HFFc6 (cell line): ENCODE data around the gene DNAJC18. TPM values are rescaled to one million over a fixed set of nuclear protein-coding genes. Genes with fewer than 3 reads are reported as not detected.

Source experiments
- DNase-seq: peaks from one replicate; pipeline ENCODE4 v3.0.0-alpha.2; 2018
- H3K27ac Mint-ChIP-seq: 2 replicates; pipeline ENCODE4 v1.8.0; 2020; ENCODE audit warnings: mild to moderate bottlenecking, mixed read lengths
- H3K27me3 Mint-ChIP-seq: 2 replicates; pipeline ENCODE4 v1.8.0; 2021; ENCODE audit warnings: mild to moderate bottlenecking, moderate library complexity, mixed read lengths; ENCODE audit not compliant: insufficient read depth
- H3K36me3 Mint-ChIP-seq: 2 replicates; pipeline ENCODE4 v1.8.0; 2021; ENCODE audit warnings: low read depth, mixed read lengths
- H3K4me1 Mint-ChIP-seq: 2 replicates; pipeline ENCODE4 v1.8.0; 2020; ENCODE audit warnings: low read depth, mixed read lengths
- H3K4me3 Mint-ChIP-seq: 2 replicates; pipeline ENCODE4 v1.8.0; 2020; ENCODE audit warnings: mild to moderate bottlenecking, moderate library complexity, mixed read lengths
- H3K9me3 Mint-ChIP-seq: 2 replicates; pipeline ENCODE4 v1.8.0; 2020; ENCODE audit warnings: mild to moderate bottlenecking, mixed read lengths
- total RNA-seq, 6 experiments: library from RNA; stranded (reverse); fragmentation: NEBNext Ultra II Directional; extraction: Animal tissue kit (Norgen Biotek cat#: 25700); gene quantifications; 2 replicates in 1 of 6; 3 replicates in 5 of 6; pipeline ENCODE4 v1.2.3, GENCODE V29; 2021
- TF ChIP-seq, protein P1 (sequence below): fragments of 200-600 bp; sonication (generic); IDR thresholded peaks from 2 replicates; pipeline ENCODE4 v1.5.0; 2021; ENCODE audit warnings: antibody characterized with exemption, mild to moderate bottlenecking

The DNAJC18 gene
- total RNA-seq, 6 experiments from 2014 or later: 14.3 to 19.9 (median 18.2) TPM

DNA sequence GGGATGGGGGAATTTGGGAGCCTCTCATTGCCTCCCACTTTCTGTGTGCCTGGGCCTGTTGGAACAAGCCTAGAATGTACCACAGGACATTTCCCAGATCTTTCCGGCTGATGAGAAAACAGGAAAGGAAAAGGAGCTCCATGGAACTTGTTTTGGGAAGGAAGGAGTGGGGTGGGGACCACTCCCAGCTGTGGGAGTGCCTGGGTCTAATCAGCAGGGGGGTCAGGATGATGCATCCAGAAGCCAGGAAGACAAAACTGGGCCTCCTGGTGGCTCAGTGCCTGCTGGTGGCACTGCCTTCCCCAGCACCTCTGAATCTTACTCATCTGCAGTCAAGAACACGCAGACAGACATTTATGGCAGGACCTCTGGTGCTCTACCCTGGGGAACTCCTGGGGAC, 34.2 kb upstream of the DNAJC18 start:
- Mint-ChIP-seq H3K27me3 (peaks cover 5% of the 10 kb centered on the region), H3K9me3 (no peaks in the 10 kb centered on the region), H3K27ac (peak overlapping the region; percentile 35), H3K4me1 (peaks cover 31% of the 10 kb centered on the region), H3K36me3 (peaks cover 17% of the 10 kb centered on the region), H3K4me3 (no peak overlapping the region)
- no peak for DNase-seq
- TF ChIP-seq, protein P1, sequence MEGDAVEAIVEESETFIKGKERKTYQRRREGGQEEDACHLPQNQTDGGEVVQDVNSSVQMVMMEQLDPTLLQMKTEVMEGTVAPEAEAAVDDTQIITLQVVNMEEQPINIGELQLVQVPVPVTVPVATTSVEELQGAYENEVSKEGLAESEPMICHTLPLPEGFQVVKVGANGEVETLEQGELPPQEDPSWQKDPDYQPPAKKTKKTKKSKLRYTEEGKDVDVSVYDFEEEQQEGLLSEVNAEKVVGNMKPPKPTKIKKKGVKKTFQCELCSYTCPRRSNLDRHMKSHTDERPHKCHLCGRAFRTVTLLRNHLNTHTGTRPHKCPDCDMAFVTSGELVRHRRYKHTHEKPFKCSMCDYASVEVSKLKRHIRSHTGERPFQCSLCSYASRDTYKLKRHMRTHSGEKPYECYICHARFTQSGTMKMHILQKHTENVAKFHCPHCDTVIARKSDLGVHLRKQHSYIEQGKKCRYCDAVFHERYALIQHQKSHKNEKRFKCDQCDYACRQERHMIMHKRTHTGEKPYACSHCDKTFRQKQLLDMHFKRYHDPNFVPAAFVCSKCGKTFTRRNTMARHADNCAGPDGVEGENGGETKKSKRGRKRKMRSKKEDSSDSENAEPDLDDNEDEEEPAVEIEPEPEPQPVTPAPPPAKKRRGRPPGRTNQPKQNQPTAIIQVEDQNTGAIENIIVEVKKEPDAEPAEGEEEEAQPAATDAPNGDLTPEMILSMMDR: peak; percentile 31; the same call in 1 of the 2 replicates

DNA sequence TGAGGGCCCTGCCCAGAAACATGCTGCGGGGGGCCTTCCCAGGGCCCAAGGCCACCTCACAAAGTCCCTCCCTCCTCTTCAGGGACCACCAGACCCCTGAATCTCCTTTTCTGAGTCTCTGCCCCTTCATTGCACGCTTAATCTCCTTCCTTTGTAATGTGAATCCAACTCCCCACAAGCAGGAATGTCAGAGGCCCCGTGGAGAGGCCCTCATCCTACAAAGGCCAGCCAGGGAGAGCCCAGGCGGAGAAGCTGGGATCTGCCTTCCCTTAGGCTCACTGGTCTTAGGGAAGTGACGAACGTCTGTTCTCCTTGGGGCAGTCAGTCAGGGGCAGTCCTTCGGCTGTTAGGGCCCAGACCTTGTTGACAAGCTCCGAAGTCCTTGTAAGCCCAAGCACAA, 33.8 kb upstream of the DNAJC18 start:
- Mint-ChIP-seq H3K27ac (no peak overlapping the region), H3K36me3 (peaks cover 15% of the 10 kb centered on the region), H3K9me3 (no peaks in the 10 kb centered on the region), H3K4me1 (peaks cover 36% of the 10 kb centered on the region), H3K4me3 (no peak overlapping the region), H3K27me3 (peaks cover 5% of the 10 kb centered on the region)
- TF ChIP-seq, protein P1: no peak
- no peak for DNase-seq

DNA sequence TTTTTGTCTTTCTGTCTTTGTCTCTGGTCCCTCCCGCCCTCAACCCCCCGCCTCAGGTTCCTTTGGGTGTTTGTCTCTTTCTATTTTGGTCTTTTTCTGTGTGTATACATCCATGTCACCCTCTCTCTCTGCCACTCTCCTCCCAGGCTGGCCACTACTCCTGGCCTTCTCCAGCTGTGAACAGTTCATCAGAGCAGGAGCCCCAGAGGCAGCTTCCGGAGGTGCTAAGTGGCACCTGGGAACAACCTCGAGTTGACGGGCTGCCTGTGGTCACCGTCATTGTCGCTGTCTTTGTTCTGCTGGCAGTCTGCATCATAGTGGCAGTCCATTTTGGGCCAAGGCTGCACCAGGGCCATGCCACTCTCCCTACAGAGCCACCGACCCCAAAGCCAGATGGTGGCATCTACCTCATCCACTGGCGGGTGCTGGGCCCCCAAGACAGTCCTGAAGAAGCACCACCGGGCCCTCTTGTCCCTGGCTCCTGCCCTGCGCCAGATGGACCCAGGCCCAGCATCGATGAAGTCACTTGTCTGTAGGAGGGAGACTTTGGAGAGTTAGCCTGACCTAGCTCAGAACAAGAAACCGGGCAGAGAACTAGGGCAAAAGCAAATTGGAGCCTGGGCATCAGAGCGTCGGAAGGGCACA, 33.2 kb upstream of the DNAJC18 start:
- Mint-ChIP-seq H3K4me3 (no peak overlapping the region), H3K9me3 (no peaks in the 10 kb centered on the region), H3K27ac (no peak overlapping the region), H3K36me3 (peaks cover 13% of the 10 kb centered on the region), H3K4me1 (peaks cover 36% of the 10 kb centered on the region), H3K27me3 (peaks cover 5% of the 10 kb centered on the region)
- no peak for DNase-seq
- TF ChIP-seq, protein P1: no peak

DNA sequence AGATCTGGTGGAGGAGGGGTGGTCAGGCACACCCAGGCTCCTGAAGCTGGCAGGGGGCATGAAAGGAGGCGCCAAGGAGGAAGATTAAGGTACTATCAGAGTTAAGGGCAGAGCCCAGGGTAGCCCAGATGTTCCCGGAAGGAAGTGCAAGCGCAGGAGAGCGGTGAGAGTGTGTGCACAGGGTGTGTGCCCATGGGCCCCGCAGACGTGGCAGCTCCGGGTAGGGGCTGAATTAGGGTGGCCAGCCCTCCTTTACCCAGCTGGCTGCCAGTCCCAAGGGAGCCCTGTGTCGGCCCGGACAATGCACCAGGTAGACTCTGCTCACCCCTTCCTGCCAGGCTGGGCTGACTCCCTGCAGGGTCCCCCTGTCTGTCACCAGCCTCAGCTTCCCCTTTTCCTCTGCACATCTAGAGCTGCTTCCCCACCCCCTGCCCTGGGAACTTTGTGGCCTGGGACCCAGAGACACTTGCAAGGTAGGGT, 31.5 kb upstream of the DNAJC18 start, which contains the start of gene SMIM33:
TSS of gene SMIM33 (plus strand) at position 184 of the 480 bp plus-strand sequence. CDS start at position 302, 118 bp downstream.
- H3K27ac Mint-ChIP-seq: no peak within 1 kb of the TSS
- peaks cover 10% of the 10 kb centered on the region for H3K36me3 Mint-ChIP-seq
- peaks cover 5% of the 10 kb centered on the region for H3K27me3 Mint-ChIP-seq
- DNase-seq: no peak
- no peak within 1 kb of the TSS for H3K4me3 Mint-ChIP-seq
- peaks cover 36% of the 10 kb centered on the region for H3K4me1 Mint-ChIP-seq
- TF ChIP-seq, protein P1: no peak
- H3K9me3 Mint-ChIP-seq: no peaks in the 10 kb centered on the region

DNA sequence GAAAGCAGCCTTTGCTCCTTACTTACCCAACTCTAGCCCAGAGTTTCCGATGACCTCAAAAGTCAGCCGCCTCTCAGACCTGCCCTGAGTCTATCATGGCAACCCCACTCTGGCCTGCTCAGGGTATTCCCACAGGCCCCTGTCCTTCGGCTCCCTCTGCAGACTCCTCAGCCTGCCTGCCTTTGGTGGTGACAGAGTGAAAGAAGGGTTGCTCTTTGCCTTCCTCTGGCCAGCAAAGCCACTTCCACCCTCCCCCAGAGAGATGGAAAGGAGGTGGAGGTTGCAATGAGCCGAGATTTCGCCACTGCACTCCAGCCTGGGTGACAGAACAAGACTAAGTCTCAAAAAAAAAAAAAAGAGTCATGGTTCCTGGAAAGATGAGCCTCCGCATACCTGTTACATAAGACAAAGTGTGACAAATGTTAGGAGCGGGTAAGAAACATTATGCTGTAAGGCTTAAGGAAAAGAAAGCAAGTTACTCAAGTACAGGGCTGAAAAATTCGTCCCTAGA, 29.2 kb upstream of the DNAJC18 start:
- TF ChIP-seq, protein P1: no peak; the same call in 1 of the 2 replicates
- Mint-ChIP-seq H3K27me3 (peaks cover 5% of the 10 kb centered on the region), H3K4me1 (peaks cover 16% of the 10 kb centered on the region), H3K36me3 (no peaks in the 10 kb centered on the region), H3K27ac (peak overlapping the region; percentile 16; the same call in 1 of the 2 replicates), H3K9me3 (no peaks in the 10 kb centered on the region), H3K4me3 (no peak overlapping the region)
- no peak for DNase-seq
